ENCODE measurements around the gene MEI1.
"Not testable (repeated sequence)": the region's sequence is repeated elsewhere in the genome, so short reads cannot be mapped to it uniquely, and the experiment has no call there.

Gene MEI1

GRCh38 chr22:41699264-41700107 is at the start of gene MEI1:
Gene MEI1, plus strand, starts transcription at chr22:41699503. Its CDS starts 36 bp downstream, at chr22:41699539.
- DNase-seq (ENCODE audit: low spot score), result peak; percentile 84

- no peak for DNase-seq (ENCODE audit: low spot score)
Observed at GRCh38 chr22:41650229-41650628, 49.1 kb upstream of the MEI1 start.

GRCh38 chr22:41650821-41651220 is 48.5 kb upstream of the MEI1 start:
- DNase-seq (ENCODE audit: low spot score), result no peak

- no peak for DNase-seq (ENCODE audit: low spot score)
Observed at GRCh38 chr22:41654322-41654721, 45.0 kb upstream of the MEI1 start.

GRCh38 chr22:41656556-41656955 is 42.7 kb upstream of the MEI1 start:
- DNase-seq (ENCODE audit: low spot score), result no peak

- no peak for DNase-seq (ENCODE audit: low spot score)
Observed at GRCh38 chr22:41657709-41658108, 41.6 kb upstream of the MEI1 start.

GRCh38 chr22:41658869-41659268 is 40.4 kb upstream of the MEI1 start:
- no peak for DNase-seq (ENCODE audit: low spot score)

GRCh38 chr22:41659941-41660340 is 39.4 kb upstream of the MEI1 start:
- no peak for DNase-seq (ENCODE audit: low spot score)

- DNase-seq (ENCODE audit: low spot score), result no peak
Observed at GRCh38 chr22:41660416-41660815, 38.9 kb upstream of the MEI1 start.

- no peak for DNase-seq (ENCODE audit: low spot score)
Observed at GRCh38 chr22:41661088-41661487, 38.2 kb upstream of the MEI1 start.

- DNase-seq (ENCODE audit: low spot score), result no peak
Observed at GRCh38 chr22:41661713-41662112, 37.6 kb upstream of the MEI1 start.

- not testable (repeated sequence) for DNase-seq (ENCODE audit: low spot score)
Observed at GRCh38 chr22:41663594-41663993, 35.7 kb upstream of the MEI1 start.

GRCh38 chr22:41664490-41664889 is 34.8 kb upstream of the MEI1 start:
- DNase-seq (ENCODE audit: low spot score), result no peak

- no peak for DNase-seq (ENCODE audit: low spot score)
Observed at GRCh38 chr22:41664951-41665350, 34.4 kb upstream of the MEI1 start.

- DNase-seq (ENCODE audit: low spot score), result no peak
Observed at GRCh38 chr22:41668971-41669911, 30.1 kb upstream of the MEI1 start.

- not testable (repeated sequence) for DNase-seq (ENCODE audit: low spot score)
Observed at GRCh38 chr22:41672096-41672495, 27.2 kb upstream of the MEI1 start.

GRCh38 chr22:41672780-41673509 is 26.4 kb upstream of the MEI1 start:
- DNase-seq (ENCODE audit: low spot score), result no peak

GRCh38 chr22:41674846-41675340 is 24.4 kb upstream of the MEI1 start:
- DNase-seq (ENCODE audit: low spot score), result no peak

GRCh38 chr22:41676134-41676533 is 23.2 kb upstream of the MEI1 start:
- DNase-seq (ENCODE audit: low spot score), result no peak

- no peak for DNase-seq (ENCODE audit: low spot score)
Observed at GRCh38 chr22:41681616-41682015, 17.7 kb upstream of the MEI1 start.

- DNase-seq (ENCODE audit: low spot score), result peak; percentile 84
Observed at GRCh38 chr22:41682033-41682807, 17.1 kb upstream of the MEI1 start.
